MV-4-11 (cell line): Measurements from ENCODE around the gene RALGDS.
"Not testable (repeated sequence)": the region's sequence is repeated elsewhere in the genome, so short reads cannot be mapped to it uniquely, and the experiment has no call there.

Source experiments
- DNase-seq: peaks from one replicate; lab custom pipeline; 2025; lab: John Stamatoyannopoulos, UW

The RALGDS gene

GRCh38 chr9:133106511-133107244 lies 14.4 kb downstream of the RALGDS start:
- no peak for DNase-seq

DNA sequence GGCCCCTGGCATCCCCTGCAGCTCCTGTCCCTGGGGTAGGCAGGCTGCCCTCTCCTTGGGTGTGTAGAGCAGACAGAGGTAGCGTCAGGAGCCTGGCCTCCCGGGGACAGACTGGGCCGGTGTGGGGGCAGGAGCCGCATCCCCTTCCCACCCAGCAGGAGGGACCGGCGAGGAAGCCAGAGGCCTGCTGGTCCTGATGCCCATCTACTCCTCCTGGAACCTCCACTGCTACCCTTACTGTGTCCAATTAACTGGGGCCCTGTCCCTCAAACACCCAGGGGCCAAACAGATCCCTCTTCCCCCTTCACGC lies 15.6 kb downstream of the RALGDS start:
- DNase-seq: no peak

DNA sequence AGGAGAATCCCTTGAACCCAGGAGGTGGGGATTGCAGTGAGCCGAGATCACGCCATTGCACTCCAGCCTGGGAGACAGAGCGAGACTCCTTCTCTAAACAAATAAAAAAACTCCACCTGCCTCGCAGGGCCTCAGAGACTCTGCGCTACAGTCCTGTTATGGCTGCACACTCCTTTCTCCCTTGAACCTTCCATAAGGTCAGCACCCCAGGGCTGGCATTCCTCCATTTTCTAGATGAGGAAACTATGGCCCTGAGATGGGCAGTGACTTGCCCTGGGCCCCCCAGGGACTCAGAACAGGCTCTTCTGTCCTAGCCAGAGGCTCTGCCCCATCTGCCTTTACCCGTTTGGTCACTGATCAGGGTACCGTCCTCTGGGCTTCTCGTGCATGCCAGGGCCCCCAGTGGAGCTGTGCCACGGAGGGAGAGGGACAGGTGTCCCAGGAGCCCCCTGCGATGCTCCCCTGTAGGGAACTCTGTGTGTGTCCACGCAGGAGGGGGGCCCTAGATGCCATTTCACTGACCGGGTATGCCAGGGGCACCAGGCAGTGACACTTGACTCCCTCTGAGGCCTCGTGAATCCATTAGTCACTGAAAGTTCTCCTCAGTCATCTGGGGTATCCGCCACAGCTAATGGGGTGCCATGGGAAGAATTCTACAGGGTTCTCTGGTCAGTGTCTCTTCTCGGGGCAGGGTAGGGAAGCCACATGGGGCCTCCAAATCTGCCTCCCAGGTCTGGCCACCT lies 16.2 kb downstream of the RALGDS start:
- DNase-seq: no peak

GRCh38 chr9:133103987-133104505 lies 17.0 kb downstream of the RALGDS start:
- no peak for DNase-seq

GRCh38 chr9:133103183-133103986 lies 17.7 kb downstream of the RALGDS start:
- DNase-seq: peak; percentile 14

GRCh38 chr9:133102190-133103021 lies 18.6 kb downstream of the RALGDS start:
- DNase-seq: no peak

DNA sequence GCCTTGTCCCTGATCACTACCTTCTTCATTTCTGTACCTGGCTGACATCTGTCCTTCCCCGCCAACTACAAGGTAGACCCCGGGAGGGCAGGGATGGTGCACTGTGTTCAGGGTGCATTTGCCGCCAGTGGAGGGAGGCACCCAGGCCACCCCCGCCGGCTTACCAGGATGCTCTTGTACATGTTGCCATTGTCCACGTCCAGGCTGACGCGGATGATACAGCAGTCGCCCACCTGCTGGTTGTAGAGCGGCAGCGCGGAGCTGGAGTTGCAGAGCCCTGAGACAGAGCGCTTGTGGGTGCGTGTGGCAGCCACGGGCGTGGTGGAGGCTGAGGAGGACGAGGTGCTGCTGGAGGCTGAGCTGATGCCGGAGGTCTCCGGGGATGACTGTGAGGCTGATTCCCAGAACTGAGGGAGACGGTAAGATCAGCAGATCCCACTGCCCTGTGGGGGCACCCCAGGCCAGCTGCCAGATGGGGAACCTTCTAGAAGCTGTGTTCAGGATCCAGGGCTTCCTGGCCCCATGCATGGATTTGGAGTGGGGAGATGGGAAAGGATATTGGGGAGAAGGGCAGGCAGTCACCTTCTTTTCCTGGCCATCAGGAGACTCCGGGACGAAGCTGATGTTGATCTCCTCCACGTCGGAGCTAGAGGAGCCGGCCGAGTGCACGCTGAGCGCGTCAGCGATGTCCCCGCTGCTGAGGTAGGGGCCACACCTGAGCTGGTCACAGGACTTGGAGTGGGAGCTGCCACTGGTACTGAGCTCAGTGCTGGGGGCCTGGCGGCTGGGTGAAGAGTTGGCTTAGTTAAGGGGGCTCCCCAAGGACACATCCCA lies 19.5 kb downstream of the RALGDS start:
- no peak for DNase-seq

DNA sequence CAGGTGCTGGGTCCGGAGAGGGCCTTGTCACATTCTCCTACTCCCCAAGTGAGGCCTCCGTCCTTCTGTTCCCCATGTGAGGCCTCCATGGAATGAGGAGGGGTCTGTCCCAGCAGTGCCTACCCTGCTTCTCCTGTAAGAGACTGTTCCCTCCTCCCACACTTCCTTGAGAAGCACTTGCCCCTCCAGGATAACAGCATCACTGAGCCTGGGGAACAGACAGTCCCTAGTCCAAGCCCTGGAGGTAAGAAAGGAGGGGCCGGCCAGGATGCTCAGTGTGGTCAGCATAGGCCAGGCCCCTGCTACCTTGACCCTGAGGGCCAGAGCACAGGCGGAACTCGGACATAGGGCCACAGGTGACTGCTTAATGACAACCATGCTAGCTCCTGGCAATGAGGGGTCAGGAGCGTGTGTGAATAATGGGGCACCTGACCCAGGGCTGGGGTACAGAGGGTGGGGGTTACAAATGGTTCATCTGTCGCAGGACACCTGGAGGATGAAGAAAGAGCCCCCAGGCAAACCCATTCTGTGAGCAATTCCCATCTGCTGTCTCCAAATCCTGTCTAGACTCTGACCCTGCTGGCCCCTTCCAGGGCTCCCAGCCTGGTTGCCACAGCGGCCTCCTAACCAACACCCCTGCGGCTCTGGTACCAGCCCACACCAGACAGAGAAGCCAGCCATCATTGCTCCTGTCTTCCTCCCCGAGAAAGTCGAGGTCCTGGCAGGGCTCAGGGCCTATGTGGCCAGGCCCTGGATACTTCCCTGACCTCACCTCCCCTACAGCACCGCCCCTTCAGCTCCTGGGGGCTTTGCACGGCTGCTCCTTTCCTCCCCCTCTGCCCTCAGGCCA lies 20.3 kb downstream of the RALGDS start:
- DNase-seq: no peak

GRCh38 chr9:133099726-133100505 lies 21.1 kb downstream of the RALGDS start:
- no peak for DNase-seq

- no peak for DNase-seq
These were observed 22.2 kb downstream of the RALGDS start for GRCh38 chr9:133098871-133099270.

- DNase-seq: no peak
These were observed 22.8 kb downstream of the RALGDS start for GRCh38 chr9:133098104-133098754.

DNA sequence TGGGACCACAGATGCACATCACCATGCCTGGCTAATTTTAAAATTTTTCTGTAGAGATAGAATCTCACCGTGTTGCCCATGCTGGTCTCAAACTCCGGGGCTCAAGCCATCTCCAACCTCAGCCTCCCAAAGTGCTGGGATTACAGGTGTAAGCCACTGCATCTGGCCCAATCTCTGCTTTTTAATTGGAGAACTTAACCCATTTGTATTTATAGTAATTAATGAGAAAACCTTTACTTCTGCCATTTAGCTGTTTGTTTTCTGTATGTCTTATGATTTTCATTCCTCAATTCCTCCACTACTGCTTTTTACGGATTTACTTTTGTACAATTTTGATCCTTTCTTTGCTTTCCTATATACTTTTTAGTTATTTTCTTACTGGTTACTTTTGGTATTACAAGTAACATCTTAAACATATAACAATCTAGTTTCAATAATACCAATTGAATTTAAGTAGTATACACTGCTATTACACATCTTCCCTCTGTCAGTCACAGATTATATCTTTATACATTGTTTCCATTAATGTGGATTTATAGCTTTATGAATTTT lies 26.1 kb downstream of the RALGDS start:
- no peak for DNase-seq

GRCh38 chr9:133094351-133094750 lies 26.7 kb downstream of the RALGDS start:
- DNase-seq: not testable (repeated sequence)

DNA sequence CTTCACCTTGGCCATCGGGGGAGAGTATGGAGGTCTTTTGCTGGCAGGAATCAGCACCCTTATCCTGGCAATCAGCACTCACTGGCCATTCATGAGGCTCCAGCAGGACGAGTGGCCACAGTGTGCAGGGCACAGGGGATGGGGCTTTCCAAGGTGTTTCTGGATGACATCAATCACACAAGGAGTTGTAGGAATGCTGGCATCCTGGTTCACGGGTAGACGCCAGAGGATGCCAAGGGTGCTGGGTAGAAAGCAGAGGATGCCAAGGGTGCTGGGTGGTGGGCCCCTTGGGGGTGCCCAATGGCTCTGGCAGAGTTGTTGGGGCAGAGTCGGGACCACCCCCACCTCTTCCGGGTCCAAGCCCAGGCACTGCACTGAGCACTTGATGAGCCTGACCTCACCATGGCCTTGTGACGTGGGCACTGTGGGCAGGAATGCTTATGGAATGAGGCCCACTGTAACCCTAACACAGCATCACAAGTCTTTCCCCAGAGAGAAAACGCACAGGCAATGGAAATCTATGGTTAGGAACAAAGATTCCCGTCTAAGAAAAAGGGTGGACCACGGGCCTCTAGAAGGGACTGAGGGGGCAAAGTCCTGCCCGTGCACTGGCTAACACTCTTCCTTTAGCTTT lies 30.2 kb downstream of the RALGDS start:
- DNase-seq: no peak

GRCh38 chr9:133090187-133090586 lies 30.9 kb downstream of the RALGDS start:
- DNase-seq: no peak

DNA sequence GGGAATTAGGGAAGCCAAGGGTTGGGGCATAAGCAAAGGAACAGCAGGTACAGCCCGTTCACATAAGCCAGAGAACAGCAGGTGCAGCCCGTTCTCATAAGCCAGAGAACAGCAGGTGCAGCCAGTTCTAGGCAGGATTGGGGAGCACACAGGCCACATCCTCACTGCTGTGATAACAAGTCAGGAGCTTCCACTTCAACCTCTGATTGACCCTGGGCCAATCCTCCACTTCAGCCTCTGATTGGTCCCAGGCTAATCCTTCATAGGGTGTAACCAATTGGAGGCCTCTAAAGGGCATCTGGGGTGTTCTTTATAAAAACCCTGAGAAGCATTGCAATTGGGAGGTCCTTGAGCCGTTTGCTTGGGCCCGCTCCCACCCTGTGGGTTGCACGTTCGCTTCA lies 31.8 kb downstream of the RALGDS start:
- DNase-seq: no peak

- no peak for DNase-seq
These were observed 32.3 kb downstream of the RALGDS start for GRCh38 chr9:133088756-133089155.
